NOMO-1 (cell line): ENCODE data around the gene NABP1.

ENCODE experiments used
- DNase-seq, 2 experiments: peaks; one replicate each; lab custom pipeline; 2025; ENCODE audit not compliant: unreplicated experiment in 2 of 2; lab: John Stamatoyannopoulos, UW

Gene NABP1

GRCh38 chr2:191703079-191703725 lies 25.3 kb downstream of the NABP1 start:
- DNase-seq: no peak

GRCh38 chr2:191705084-191705483 lies 27.1 kb downstream of the NABP1 start:
- DNase-seq: no peak

- no peak for DNase-seq
Measured at GRCh38 chr2:191705701-191706100, 27.8 kb downstream of the NABP1 start.

GRCh38 chr2:191706791-191707190 lies 28.9 kb downstream of the NABP1 start:
- DNase-seq: no peak

GRCh38 chr2:191707542-191707941 lies 29.6 kb downstream of the NABP1 start:
- DNase-seq: no peak

- peak in 1 of 2 experiments; percentile 11 for DNase-seq
Measured at GRCh38 chr2:191710411-191710900, 32.5 kb downstream of the NABP1 start.

GRCh38 chr2:191711621-191712020 lies 33.7 kb downstream of the NABP1 start:
- DNase-seq: no peak

GRCh38 chr2:191713837-191714236 lies 35.9 kb downstream of the NABP1 start:
- no peak for DNase-seq

GRCh38 chr2:191714925-191715324 lies 37.0 kb downstream of the NABP1 start:
- no peak for DNase-seq

GRCh38 chr2:191715471-191715870 lies 37.5 kb downstream of the NABP1 start:
- DNase-seq: no peak

- DNase-seq: no peak
Measured at GRCh38 chr2:191719261-191719660, 41.3 kb downstream of the NABP1 start.

GRCh38 chr2:191719938-191720337 lies 42.0 kb downstream of the NABP1 start:
- DNase-seq: no peak

- no peak for DNase-seq
Measured at GRCh38 chr2:191721331-191721730, 43.4 kb downstream of the NABP1 start.

GRCh38 chr2:191724015-191724414 lies 46.1 kb downstream of the NABP1 start:
- DNase-seq: no peak

- DNase-seq: peak; percentile 17 to 71
Measured at GRCh38 chr2:191728750-191729624, 51.1 kb downstream of the NABP1 start.

GRCh38 chr2:191730263-191730662 lies 52.3 kb downstream of the NABP1 start:
- DNase-seq: no peak
